Uterus (tissue), 2 donors: Measurements from ENCODE around the gene MXRA8.

Experiments used
- CTCF ChIP-seq, 4 experiments: fragments of 200-600 bp in 2 of 4; fragments of 450-650 bp in 2 of 4; sonication (generic) in 2 of 4; IDR thresholded peaks; one replicate each; pipeline ENCODE4 v1.5.1; 2016 to 2019; ENCODE audit warnings: antibody characterized with exemption in 4 of 4, mild to moderate bottlenecking in 2 of 4, moderate library complexity in 1 of 4
- POLR2A ChIP-seq, 2 donors: fragments of 450-650 bp; IDR thresholded peaks; one replicate each; pipeline ENCODE4 v1.6.1; 2016; ENCODE audit warnings: antibody characterized with exemption in 2 of 2, mild to moderate bottlenecking in 1 of 2, moderate library complexity in 1 of 2

- no peak for TF ChIP-seq CTCF (IDR thresholded peaks at IDR 0.05)
- TF ChIP-seq POLR2A (IDR thresholded peaks at IDR 0.05), result no peak
These were observed 32.9 kb downstream of the MXRA8 start for GRCh38 chr1:1325288-1326074.
